Fibroblast of villous mesenchyme (primary cell): ENCODE measurements around the gene NOL7. TPM values are rescaled to one million over a fixed set of nuclear protein-coding genes. Genes with fewer than 3 reads are reported as not detected.

ENCODE experiments used
- DNase-seq: peaks from one replicate; pipeline ENCODE4 v3.0.0-alpha.2; 2010; ENCODE audit warnings: low read depth
- H3K4me3 ChIP-seq: 2 replicates; pipeline ENCODE4 v1.5.1; 2011; ENCODE audit warnings: low read depth, mild to moderate bottlenecking, low read length
- total RNA-seq: library from RNA; depleted of rRNA; stranded (reverse); fragments of >200 nt; gene quantifications from 2 replicates; pipeline ENCODE4 v1.2.3, GENCODE V29; 2012
- TF ChIP-seq, protein P1 (sequence below): IDR thresholded peaks from 2 replicates; pipeline ENCODE4 v1.5.1; 2012; ENCODE audit warnings: low read depth, mild to moderate bottlenecking, low read length; ENCODE audit not compliant: insufficient read depth

The NOL7 gene
- total RNA-seq, 1 donor, result 50.1 TPM

DNA sequence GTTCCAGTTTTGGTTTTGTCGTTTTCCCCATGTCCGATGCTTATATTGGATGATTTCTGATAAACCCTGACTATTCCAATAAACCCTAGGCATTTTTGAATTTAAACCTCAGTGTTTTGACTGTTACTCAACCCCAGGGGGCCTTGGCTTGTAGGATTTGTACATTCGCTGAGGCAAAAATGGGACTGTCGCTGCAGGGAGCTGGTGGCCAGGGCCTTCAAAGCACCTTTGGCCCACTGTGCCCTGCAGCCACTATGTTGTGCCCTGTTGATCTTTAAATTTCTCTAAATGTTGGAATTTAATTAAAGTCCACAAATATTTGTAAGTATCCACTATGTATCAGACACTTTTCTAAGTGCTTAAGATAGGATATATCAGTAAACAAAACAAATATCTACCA is 9.5 kb upstream of the NOL7 start:
- TF ChIP-seq, protein P1, sequence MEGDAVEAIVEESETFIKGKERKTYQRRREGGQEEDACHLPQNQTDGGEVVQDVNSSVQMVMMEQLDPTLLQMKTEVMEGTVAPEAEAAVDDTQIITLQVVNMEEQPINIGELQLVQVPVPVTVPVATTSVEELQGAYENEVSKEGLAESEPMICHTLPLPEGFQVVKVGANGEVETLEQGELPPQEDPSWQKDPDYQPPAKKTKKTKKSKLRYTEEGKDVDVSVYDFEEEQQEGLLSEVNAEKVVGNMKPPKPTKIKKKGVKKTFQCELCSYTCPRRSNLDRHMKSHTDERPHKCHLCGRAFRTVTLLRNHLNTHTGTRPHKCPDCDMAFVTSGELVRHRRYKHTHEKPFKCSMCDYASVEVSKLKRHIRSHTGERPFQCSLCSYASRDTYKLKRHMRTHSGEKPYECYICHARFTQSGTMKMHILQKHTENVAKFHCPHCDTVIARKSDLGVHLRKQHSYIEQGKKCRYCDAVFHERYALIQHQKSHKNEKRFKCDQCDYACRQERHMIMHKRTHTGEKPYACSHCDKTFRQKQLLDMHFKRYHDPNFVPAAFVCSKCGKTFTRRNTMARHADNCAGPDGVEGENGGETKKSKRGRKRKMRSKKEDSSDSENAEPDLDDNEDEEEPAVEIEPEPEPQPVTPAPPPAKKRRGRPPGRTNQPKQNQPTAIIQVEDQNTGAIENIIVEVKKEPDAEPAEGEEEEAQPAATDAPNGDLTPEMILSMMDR, result no peak
- H3K4me3 ChIP-seq, result no peak overlapping the region
- no peak for DNase-seq

DNA sequence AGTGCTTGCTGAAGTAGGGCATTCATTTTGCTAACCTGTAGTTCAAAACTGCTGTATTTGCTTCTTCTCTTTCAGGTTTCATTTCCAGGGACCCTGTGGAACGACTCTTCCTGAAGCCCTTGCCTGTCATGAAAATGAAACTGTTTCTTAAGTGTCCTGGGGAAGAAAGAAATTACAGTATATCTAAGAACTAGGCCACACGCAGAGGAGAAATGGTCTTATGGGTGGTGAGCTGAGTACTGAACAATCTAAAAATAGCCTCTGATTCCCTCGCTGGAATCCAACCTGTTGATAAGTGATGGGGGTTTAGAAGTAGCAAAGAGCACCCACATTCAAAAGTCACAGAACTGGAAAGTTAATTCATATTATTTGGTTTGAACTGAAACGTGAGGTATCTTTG is 3.4 kb upstream of the NOL7 start:
- H3K4me3 ChIP-seq, result no peak overlapping the region
- TF ChIP-seq, protein P1, result no peak
- DNase-seq, result no peak

DNA sequence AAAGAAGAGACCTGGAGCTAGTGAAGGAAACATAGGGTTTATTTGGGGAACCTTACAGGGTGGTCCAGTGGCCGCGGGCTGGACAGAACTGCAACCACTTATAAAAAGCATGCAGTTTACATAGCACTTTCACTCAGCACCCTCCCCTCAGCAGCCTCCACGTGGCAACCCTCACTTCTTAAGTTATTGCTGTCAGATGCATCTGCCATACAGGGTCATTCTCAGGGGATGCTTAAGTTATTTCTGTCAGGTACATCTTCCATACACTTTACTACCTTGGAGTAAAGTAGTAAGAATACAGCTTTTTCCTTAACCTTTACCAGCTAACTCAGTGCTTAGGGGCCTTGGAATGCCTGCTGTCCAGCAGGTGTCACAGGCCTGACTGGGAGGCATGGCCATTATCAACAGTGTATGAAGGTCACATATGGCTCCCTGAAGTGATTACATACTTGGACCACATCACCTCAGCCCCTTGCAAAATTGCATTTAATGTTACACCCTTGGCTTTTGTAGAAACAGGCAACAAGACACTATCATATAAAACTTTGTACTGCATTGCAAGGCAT is 2.0 kb upstream of the NOL7 start:
- no peak overlapping the region for H3K4me3 ChIP-seq
- DNase-seq, result no peak
- TF ChIP-seq, protein P1, result no peak

GRCh38 chr6:13614126-13614925 is 809 bp upstream of the NOL7 start:
- H3K4me3 ChIP-seq, result peak overlapping the region; percentile 100
- DNase-seq, result peak; percentile 3
- TF ChIP-seq, protein P1, result no peak

DNA sequence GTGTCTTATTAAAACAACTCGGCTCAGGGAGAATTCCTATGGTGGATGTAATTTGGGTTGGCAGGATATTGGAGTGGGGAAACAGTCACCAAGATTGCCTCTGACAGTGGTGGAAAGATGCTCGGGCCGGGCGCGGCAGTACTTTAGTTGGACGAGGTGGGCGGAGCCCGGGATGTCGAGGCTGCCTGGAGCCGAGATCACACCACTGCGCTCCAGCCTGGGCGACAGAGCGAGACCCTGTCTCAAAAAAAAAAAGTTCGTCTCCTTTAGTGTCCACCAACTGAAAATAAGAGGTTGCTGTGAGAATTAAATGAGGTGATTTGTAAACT is 621 bp downstream of the NOL7 start:
- DNase-seq, result peak; percentile 43
- TF ChIP-seq, protein P1, result no peak
- H3K4me3 ChIP-seq, result peak overlapping the region; percentile 100

DNA sequence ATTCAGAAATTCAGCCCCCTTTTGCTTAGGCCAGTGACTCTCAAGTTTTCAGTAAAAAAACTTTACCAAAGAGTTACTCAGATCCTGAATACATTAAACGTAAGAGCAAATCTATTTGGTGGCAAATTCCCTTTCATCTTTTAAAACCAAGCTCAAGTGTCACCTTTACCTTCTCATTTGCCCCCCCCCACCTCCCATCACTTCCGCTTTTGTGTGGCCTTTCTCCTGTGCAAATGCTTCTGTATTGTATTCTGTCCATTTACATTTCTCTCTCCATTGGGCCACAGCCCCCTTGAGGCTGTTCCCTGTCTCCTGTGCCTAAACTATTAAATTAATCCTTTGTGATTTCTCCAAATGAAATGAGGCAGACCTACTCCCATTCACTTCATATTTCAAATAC is 1.9 kb downstream of the NOL7 start:
- TF ChIP-seq, protein P1, result no peak
- no peak for DNase-seq
- H3K4me3 ChIP-seq, result no peak overlapping the region
